ENCODE results near the gene PHC2.
A peak's percentile ranks its signal among the peaks of the same experiment; 100 is the strongest.

The PHC2 gene

GRCh38 chr1:33330361-33330890 is 100.5 kb downstream of the PHC2 start:
- no peak for DNase-seq (ENCODE audit: low read depth)

GRCh38 chr1:33329600-33330305 is 101.1 kb downstream of the PHC2 start:
- DNase-seq (ENCODE audit: low read depth), result no peak

GRCh38 chr1:33328817-33329216 is 102.1 kb downstream of the PHC2 start:
- DNase-seq (ENCODE audit: low read depth), result no peak

GRCh38 chr1:33327587-33328325 is 103.1 kb downstream of the PHC2 start:
- peak; percentile 98 for DNase-seq (ENCODE audit: low read depth)

- no peak for DNase-seq (ENCODE audit: low read depth)
These were observed 104.1 kb downstream of the PHC2 start for GRCh38 chr1:33326785-33327184.

GRCh38 chr1:33324677-33325575 is 106.0 kb downstream of the PHC2 start:
- DNase-seq (ENCODE audit: low read depth), result no peak

GRCh38 chr1:33323663-33324477 is 107.0 kb downstream of the PHC2 start:
- DNase-seq (ENCODE audit: low read depth), result no peak

- DNase-seq (ENCODE audit: low read depth), result no peak
These were observed 107.9 kb downstream of the PHC2 start for GRCh38 chr1:33322870-33323585.

- DNase-seq (ENCODE audit: low read depth), result no peak
These were observed 108.8 kb downstream of the PHC2 start for GRCh38 chr1:33322109-33322508.

GRCh38 chr1:33321178-33321577 is 109.7 kb downstream of the PHC2 start:
- DNase-seq (ENCODE audit: low read depth), result no peak

- no peak for DNase-seq (ENCODE audit: low read depth)
These were observed 110.2 kb downstream of the PHC2 start, which contains the start of gene A3GALT2 for GRCh38 chr1:33320619-33321165. Gene A3GALT2, minus strand, starts transcription at chr1:33321098. Its CDS starts 0 bp downstream, at chr1:33321098.

GRCh38 chr1:33319949-33320618 is 110.8 kb downstream of the PHC2 start:
- no peak for DNase-seq (ENCODE audit: low read depth)

- DNase-seq (ENCODE audit: low read depth), result no peak
These were observed 111.5 kb downstream of the PHC2 start for GRCh38 chr1:33319186-33319948.

GRCh38 chr1:33317946-33318345 is 112.9 kb downstream of the PHC2 start:
- DNase-seq (ENCODE audit: low read depth), result no peak

- no peak for DNase-seq (ENCODE audit: low read depth)
These were observed 113.5 kb downstream of the PHC2 start for GRCh38 chr1:33317354-33317753.

GRCh38 chr1:33316601-33317000 is 114.3 kb downstream of the PHC2 start:
- DNase-seq (ENCODE audit: low read depth), result no peak

- no peak for DNase-seq (ENCODE audit: low read depth)
These were observed 116.5 kb downstream of the PHC2 start for GRCh38 chr1:33314416-33314815.

GRCh38 chr1:33312413-33312749 is 118.5 kb downstream of the PHC2 start:
- no peak for DNase-seq (ENCODE audit: low read depth)

All from fibroblast of gingiva (primary cell).